Mucosa of descending colon (tissue), 3 donors: ENCODE results near the gene DOCK1. TPM values are rescaled to one million over a fixed set of nuclear protein-coding genes. Genes with fewer than 3 reads are reported as not detected.

ENCODE experiments used
- ATAC-seq: fragments of 200-7000 bp; cut with Tn5 transposase; one replicate; pipeline ENCODE4 v1.9.1; 2020; ENCODE audit warnings: mild to moderate bottlenecking, moderate library complexity
- DNase-seq, 3 donors: peaks; one replicate each; pipeline ENCODE4 v3.0.0-alpha.2; 2020
- H3K36me3 ChIP-seq: fragments of 200-600 bp; one replicate; pipeline ENCODE4 v1.8.0; 2021; ENCODE audit warnings: low read depth, mild to moderate bottlenecking
- H3K4me1 ChIP-seq: fragments of 200-600 bp; one replicate; pipeline ENCODE4 v1.8.0; 2021; ENCODE audit warnings: low read depth, mild to moderate bottlenecking
- H3K4me3 ChIP-seq: fragments of 200-600 bp; one replicate; pipeline ENCODE4 v1.8.0; 2021; ENCODE audit warnings: mild to moderate bottlenecking
- H3K9me3 ChIP-seq: fragments of 200-600 bp; one replicate; pipeline ENCODE4 v1.8.0; 2021; ENCODE audit warnings: mild to moderate bottlenecking
- intact Hi-C, 2 donors: fragments of 100-400 bp; cut with DNase I in 1 of 2; cut with micrococcal nuclease in 1 of 2; formaldehyde crosslinking; loops; one replicate each; pipeline versions ENCODE4 v1.11.0 to v1.11.1; 2022; cut with DNase I, micrococcal nuclease
- total RNA-seq, 3 donors: library from RNA; stranded (reverse); fragmentation: NEBNext Ultra II Directional in 2 of 3; extraction: Animal tissue kit (Norgen Biotek cat#: 25700) in 2 of 3; gene quantifications; one replicate each; pipeline versions ENCODE4 v1.2.1 to v1.2.4, GENCODE V29; 2021 to 2023
- TF ChIP-seq, protein P1 (sequence below): fragments of 200-600 bp; IDR thresholded peaks from one replicate; pipeline ENCODE4 v1.8.0; 2022; ENCODE audit warnings: antibody characterized with exemption, mild to moderate bottlenecking
- donor health status: DM: no; HTN: no; CAD: no; lungs with moderate emphysema.
- donor health status: DM: no; HTN: no; CAD: no.
- donor health status: DM: no; HTN: yes; CAD: no.

Gene DOCK1
- total RNA-seq, 3 donors from 2014 or later, result 56.5 to 103 (median 74.1) TPM

DNA sequence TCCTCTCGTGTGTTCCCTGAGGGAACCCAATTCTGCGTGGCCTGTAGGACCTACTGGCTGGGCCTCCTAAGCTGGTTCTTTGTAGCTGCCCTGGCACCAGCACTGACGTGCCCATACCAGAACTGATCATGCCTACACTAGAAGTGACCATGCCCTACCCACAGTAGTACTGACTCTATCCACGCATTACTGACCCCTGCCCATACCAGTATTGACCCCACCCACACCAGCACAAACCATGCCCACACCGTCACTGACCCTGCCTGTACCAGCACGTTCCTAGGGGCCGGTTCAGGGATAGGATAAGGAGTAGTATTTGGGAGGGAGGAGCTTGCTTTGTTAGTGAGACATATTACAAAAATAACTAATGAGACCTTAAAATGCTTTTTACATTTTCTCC is 88.0 kb downstream of the DOCK1 start:
- Histone ChIP-seq H3K9me3 (no peaks in the 10 kb centered on the region), H3K36me3 (no peaks in the 10 kb centered on the region), H3K4me3 (no peak overlapping the region), H3K4me1 (no peaks in the 10 kb centered on the region)
- no peak for ATAC-seq
- DNase-seq, result no peak
- TF ChIP-seq, protein P1, sequence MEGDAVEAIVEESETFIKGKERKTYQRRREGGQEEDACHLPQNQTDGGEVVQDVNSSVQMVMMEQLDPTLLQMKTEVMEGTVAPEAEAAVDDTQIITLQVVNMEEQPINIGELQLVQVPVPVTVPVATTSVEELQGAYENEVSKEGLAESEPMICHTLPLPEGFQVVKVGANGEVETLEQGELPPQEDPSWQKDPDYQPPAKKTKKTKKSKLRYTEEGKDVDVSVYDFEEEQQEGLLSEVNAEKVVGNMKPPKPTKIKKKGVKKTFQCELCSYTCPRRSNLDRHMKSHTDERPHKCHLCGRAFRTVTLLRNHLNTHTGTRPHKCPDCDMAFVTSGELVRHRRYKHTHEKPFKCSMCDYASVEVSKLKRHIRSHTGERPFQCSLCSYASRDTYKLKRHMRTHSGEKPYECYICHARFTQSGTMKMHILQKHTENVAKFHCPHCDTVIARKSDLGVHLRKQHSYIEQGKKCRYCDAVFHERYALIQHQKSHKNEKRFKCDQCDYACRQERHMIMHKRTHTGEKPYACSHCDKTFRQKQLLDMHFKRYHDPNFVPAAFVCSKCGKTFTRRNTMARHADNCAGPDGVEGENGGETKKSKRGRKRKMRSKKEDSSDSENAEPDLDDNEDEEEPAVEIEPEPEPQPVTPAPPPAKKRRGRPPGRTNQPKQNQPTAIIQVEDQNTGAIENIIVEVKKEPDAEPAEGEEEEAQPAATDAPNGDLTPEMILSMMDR, result no peak
- intact Hi-C loops, result no loop called here

DNA sequence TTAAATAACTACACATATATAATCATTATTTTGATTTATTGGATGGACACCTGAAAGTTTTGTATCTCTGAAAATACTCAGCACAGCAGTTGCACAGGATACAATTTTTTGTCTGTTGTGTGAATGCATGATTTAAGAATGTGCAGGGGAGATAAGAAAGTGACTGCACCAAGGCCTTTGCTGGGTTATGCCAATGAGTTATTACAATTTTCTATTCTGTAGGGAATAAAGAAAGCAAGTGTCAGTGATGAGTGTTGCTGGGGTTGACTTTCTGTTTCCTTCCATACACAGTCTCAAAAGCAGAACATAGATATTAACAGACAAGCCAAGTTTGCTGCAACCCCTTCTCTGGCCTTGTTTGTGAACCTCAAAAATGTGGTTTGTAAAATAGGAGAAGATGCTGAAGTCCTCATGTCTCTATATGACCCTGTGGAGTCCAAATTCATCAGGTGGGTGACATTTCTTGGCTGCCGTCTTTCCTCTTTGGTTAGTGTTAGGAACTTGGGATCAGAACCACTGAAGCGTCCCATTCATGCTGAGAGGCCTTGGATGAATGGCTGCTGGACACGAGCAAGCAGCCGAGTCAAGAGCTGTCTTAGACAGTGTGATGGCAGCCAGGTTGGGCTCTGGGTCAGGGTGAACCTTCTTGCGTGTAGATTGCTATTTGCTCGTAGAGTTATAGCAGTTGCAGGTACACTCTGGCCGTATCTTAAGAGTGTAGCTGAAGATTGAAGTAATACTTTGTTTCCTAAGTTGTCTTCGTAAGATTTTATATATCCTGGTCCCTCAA is 92.8 kb downstream of the DOCK1 start:
- TF ChIP-seq, protein P1, result no peak
- Histone ChIP-seq H3K4me3 (no peak overlapping the region), H3K36me3 (no peaks in the 10 kb centered on the region), H3K9me3 (no peaks in the 10 kb centered on the region), H3K4me1 (no peaks in the 10 kb centered on the region)
- ATAC-seq, result no peak
- DNase-seq, result no peak
- intact Hi-C loops, result no loop called here

DNA sequence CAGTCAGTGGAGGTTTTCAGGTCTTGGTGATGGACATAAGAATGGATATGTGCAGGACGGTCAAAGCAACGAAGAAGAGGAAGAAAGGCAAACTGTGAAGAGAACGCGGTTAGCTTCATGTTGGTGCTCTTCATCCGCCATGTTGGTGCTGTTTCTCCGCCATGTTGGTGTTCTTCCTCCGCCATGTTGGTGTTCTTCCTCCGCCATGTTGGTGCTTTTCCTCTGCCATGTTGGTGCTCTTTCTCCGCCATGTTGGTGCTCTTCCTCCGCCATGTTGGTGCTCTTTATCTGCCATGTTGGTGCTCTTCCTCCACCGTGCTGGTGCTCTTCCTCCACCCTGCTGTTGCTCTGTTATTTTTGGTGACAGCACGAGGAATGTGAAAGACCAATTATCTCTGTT is 95.4 kb downstream of the DOCK1 start:
- TF ChIP-seq, protein P1, result no peak
- no peaks in the 10 kb centered on the region for H3K36me3 ChIP-seq
- H3K4me3 ChIP-seq, result no peak overlapping the region
- intact Hi-C loops, result no loop called here
- ATAC-seq, result no peak
- no peaks in the 10 kb centered on the region for H3K4me1 ChIP-seq
- no peak for DNase-seq
- H3K9me3 ChIP-seq, result no peaks in the 10 kb centered on the region

DNA sequence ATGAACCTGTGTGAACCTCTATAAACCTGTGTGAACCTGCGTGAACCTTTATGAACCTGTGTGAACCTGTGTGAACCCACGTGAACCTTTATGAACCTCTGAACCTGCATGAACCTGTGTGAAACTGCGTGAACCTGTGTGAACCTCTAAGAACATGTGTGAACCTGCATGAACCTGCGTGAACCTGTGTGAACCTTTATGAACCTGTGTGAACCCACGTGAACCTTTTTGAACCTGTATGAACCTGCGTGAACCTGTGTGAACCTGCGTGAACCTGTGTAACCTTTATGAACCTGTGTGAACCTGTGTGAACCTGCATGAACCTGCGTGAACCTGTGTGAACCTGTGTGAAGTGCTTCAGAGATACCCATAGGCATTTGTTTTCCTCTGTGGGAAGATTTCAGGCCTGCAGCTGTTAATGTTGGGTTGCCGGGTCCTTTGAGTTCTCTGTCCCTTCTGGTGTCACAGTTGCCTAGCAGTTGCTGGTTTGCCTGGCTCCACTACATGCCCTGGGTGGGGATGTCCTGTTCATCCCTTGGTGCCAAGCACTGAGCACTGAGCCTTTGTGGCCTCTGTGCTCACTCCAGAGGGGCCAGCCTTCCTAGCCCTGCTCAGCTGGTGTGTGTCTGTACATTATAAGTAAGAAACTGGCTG is 97.9 kb downstream of the DOCK1 start:
- DNase-seq (no peak), ATAC-seq (no peak)
- intact Hi-C loops, result no loop called here
- Histone ChIP-seq H3K36me3 (no peaks in the 10 kb centered on the region), H3K4me3 (no peak overlapping the region), H3K4me1 (no peaks in the 10 kb centered on the region), H3K9me3 (no peaks in the 10 kb centered on the region)
- TF ChIP-seq, protein P1, result no peak

DNA sequence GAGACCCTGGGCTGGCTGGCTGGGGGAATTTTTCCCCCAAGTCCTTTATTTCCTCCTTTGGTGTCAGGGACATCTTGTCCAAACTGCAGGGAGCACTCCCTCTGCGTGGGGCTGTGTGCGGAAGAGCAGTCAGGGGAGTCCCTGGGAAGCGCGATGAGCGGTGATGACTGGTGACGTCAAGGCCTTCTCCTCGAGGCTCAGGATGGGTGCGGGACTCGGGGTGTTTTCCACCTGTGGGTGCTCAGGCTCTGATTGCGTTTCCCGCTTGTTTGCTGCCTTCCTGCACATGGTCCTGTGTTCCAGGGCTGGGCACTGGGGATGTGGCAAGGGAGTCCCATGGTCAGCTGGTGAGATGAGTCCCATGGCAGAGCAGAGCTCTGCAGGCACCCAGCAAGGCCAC is 101.2 kb downstream of the DOCK1 start:
- TF ChIP-seq, protein P1, result no peak
- H3K4me3 ChIP-seq, result no peak overlapping the region
- H3K9me3 ChIP-seq, result no peaks in the 10 kb centered on the region
- intact Hi-C loops, result no loop called here
- H3K36me3 ChIP-seq, result no peaks in the 10 kb centered on the region
- peaks cover 12% of the 10 kb centered on the region for H3K4me1 ChIP-seq
- DNase-seq, result no peak
- no peak for ATAC-seq
